Activated CD4-positive, CD25-positive, alpha-beta regulatory T cell treated with anti-CD3 and anti-CD28 coated beads, Interleukin-2, amount 50 U/mL, for 72 hours (primary cell): Measurements from ENCODE around the gene PRR29.
A peak's percentile ranks its signal among the peaks of the same experiment; 100 is the strongest.
"Not testable (repeated sequence)": the region's sequence is repeated elsewhere in the genome, so short reads cannot be mapped to it uniquely, and the experiment has no call there.

ENCODE experiments used
- DNase-seq: peaks from one replicate; pipeline ENCODE4 v3.0.0; 2021

PRR29 gene

DNA sequence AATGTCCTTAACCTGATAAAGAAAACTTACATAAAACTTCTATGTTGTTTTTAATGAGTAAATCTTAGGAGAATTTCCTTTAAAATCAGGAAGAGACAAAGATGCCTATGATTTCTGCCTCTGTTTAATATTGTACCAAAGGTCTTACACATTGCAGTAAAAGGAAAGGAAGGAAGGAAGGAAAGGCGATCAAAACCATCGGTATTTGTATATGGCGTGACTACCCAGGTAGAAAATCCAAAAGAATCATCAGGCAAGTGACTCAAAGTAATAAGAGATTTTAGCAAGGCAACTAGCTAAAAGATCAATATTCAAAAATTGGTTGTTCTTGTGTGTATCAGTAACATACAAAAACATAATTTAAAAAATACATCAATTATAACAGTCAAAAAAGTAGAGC is 18.8 kb downstream of the PRR29 start:
- no peak for DNase-seq

DNA sequence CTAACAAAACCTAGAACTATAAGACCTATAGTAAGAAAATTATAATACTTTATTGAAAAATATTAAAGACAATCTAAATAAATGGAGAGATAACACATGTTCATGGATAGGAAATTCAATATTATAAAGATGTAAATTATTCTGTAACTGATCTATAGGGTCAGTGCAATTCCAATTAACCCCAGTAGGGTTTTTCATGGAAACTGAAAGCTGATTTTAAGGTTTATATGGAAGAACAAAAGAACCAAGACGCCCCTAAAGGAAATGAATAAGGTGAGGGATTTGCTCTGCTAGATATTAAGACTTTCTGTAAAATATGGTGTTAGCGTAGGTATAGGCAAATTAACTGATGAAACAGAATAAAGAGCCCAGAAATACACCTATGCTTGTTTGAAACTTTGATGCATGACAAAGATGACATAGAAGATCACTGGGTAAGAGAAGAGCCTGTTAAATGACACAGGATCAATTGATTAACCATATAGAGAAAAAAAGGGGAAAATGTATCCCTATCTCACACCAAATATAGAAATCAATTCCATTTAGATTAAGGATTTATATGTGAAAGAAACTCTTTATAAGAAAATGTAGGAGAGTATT is 19.3 kb downstream of the PRR29 start:
- DNase-seq, result no peak

DNA sequence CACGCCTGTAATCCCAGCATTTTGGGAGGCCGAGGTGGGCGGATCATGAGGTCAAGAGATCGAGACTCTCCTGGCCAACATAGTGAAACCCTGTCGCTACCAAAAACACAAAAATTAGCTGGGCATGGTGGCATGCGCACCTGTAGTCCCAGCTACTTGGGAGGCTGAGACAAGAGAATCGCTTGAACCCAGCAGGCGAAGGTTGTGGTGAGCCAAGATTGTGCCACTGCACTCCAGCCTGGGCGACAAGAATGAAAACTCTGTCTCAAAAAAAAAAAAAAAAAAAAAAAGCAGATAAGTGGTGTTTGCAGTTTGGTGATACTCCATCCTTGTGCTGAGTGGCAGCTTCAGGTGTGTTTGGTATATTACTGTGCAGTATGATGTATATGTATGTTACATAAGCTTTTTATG is 21.4 kb downstream of the PRR29 start:
- DNase-seq, result not testable (repeated sequence)

DNA sequence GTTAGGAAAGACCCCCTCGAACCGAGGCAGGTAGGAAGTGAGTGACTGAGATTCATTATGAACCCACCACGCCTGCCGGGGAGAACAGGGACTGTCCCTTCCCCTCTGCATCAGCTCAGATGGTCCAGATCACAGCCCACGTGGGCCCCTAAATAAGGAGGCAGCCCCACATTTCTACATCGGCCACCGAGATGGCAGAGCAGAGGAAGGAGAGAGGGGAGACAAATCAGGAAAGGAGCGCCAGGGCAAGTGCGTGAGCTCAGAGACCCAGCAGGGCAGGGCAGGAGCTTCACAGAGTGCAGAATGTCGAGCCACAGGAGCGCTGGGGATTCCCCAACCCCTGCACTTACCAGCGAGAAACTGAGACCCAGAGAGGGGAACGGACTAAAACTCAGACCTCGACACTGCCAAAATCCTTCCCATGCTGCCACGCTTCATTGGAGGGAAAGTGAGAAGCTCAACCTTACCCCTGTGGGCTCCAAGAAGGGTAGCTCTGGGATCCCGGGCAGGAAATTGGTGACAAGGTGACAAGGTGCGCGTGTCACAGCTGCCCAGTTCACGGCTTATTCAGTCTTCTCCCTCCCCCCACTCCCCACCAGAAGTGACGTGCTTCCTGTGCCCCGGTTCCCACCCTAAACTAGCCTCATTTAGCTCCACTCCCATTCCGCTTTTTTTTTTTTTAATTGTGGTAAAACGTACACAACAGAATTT is 22.1 kb downstream of the PRR29 start, which contains the start of gene ICAM2:
Gene ICAM2, minus strand, starts transcription at position 578 of the 711 bp plus-strand sequence. CDS start 13,942 bp downstream, outside the sequence.
- DNase-seq, result peak; percentile 74

DNA sequence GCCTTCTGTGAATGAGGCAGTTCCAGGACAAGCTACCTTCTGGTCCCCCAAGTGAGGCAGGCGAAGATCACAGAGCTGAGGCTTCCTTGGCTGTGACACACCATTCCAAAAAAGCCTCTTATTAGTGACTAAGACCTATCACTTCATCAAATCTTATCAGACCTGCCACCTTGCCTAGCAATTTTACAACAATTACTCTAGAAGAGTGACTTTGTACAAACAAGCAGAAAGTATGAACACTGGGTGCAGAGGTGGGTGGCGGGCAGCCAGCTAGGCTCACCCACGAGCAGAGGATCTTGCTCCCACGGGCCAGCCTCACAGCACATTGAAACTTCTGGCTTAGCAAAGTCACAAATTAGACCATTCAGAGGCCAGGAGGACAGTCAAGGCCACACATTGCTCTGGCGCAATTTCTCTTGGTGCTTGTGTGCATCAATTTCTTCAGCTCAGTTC is 24.5 kb downstream of the PRR29 start:
- DNase-seq, result no peak

DNA sequence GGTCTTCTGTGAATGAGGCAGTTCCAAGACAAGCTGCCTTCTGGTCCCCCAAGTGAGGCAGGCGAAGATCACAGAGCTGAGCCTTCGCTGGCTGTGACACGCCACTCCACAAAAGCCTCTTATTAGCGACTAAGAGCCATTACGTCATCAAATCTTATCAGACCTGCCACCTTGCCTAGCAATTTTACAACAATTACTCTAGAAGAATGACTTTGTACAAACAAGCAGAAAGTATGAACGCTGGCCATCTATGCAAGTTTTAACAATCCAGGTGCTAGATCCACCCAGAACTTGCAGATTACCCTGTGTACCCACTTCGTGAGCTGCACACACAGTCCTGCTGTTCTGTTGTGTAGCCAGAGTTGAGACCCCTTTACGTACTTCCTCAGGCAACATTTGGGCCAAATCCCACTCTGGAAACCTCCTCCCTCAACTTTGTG is 26.1 kb downstream of the PRR29 start:
- no peak for DNase-seq

DNA sequence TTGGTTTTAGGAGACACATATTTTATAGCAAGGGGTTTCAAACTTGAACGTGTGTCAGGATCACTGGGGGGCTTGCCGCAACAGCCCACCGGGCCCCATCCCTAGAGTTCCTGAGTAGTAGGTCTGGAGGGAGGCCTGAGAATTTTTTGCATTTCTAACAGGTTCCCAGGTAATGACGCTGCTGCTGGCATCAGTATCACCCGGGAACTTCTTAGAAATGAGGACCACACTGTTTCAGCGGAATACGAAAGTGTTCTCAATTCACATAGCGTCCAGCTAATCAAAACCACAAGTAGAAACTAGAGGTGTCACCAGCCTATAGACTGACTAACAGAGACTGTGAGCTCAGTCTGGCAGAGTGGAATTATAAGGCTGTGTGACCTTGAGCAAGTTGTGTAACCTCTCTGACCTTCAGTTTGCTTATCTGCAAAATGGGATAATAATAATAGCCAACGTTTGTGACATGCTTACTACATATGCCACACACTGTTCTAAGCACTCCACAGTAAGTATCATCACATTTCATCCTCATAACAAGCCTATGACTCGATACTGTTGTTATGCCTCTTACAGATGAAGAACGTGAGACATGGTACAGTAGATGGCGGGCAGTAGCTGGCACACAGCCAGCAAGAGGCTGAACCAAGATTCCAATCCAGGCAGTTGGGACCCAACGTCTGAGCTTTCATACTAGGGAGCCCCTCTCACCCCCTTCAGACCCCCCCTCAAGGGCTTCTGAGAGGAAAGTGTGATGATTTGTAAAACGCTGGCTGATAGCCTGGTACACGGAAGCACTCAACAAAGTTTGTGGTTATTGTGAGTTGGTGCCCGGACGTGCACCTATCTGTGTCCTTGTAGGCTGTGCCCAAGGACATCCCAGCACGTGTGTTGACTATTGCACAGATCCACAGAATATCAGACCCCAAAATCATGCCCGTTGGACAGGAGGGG is 26.9 kb downstream of the PRR29 start:
- DNase-seq, result peak; percentile 57

DNA sequence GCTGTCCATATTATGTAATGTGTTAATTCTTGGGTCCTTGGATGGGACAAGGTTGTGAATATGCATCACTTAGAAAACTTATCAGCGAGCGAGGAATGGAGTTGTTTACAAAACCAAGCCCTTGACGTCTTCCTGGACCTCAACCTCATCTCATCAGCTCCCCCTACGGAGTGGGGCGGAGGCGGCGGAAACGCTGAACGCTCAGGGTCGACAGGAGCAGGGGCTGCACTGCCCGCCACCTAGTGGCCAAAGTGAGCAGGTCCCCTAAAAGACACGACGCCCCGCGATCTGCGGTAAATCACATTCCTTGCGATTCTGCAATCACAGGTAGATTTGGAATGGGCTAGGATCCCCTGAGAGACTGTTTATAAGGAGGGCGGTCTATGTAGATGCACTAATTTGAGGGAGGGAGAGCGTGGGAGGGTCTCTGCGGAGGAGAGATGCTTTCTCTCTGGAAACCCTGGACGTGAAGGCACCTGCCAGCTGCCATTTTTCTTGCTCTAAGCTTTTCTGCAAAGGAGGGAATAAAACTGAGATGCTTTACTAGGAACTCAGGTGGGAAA is 27.7 kb downstream of the PRR29 start:
- peak; percentile 83 for DNase-seq

DNA sequence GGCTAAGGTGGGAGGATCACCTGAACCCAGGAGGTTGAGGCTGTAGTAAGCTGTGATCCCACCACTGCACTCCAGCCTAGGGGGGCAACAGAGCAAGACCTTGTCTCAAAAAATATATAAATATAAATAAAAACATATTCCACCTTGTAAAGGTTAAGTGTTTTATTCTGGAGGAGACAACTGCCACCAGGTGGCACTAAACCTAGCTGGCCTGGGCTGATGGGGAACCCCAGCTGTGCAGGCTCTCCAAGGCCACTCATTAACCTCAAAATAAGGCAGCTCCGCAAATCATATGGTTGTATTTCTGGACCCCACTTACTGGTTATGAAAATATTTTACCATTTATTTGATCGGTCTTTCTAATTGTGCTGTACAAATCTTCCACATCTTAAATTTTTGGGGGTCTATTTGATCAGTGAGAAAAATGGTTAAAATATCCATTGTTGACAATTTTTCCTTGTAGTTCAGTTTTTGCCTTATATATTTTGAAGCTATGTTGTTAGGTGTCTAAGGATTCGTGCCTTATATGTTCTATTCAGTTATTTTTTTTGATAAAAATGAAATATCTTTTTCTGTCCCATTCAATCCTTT is 30.8 kb downstream of the PRR29 start:
- DNase-seq, result peak; percentile 75

DNA sequence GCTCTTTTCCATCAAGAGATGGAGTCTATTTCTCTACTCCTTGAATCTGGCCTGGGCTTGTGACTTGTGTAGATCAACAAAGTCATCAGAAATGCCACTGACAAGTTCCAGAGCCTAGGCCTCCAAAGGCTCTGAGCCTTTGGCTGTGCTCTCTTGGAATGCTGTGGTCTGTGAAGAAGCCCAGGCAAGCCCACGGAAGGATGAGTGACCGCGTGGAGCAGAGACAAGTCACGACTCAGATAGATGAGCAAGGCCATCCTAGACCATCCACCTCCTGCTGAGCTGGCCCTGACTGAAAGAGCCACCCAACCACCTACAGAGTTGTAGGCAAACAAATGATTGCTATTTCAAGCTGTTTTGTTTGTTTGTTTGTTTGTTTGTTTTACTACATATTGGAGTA is 33.9 kb downstream of the PRR29 start:
- DNase-seq, result no peak

DNA sequence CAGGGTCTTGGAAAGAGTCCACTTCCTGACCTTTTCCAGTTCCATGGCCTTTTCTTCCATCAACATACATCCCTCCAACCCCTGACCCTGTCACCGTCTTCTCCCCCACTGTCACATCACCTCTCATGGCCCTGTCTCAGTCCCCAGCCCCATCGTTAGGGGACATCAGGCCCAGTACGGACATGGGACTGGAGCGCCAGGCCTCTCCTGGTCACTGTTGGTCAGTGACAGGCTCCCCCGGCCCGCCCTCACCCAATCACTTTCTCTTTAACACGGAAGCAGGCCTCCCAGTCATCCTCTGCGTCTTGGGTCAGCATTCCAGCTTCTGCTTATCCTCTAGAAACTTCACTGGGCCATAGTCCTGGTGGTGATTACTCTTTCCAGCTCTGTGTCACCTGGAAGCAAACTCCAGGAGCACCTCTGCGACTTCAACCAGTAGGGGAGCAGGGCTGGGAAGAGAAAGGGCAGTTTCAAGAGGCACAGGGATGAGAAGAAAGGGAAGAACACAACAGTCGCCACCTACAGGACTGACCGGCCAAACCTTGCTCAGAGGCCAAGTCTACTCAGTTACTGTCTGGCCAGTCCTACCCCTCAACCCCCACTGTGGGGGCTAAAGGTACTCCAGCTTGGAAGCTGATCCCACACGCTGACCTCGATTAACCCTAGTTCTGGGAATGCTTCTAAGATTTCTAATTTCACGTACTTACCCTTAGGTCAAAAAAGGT is 38.2 kb downstream of the PRR29 start:
- DNase-seq, result no peak

DNA sequence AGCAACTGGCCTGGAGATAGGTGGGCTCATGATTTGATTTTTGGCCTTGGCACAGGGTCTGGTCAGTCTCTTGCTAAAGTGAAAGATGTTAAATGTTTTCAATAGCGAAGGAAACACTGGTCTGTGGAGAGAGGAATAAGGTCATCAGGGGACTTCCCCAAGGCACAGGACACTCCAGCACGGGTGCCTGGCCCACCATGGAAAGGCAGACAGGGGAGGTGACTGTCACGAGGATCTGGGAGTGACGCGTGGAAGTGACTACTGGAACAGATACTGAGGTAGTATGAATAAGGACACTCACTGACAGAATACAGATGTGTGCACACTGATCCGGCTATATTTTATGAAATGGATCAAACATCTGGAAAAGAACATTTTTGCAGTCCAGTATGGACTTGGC is 39.0 kb downstream of the PRR29 start:
- DNase-seq, result no peak

DNA sequence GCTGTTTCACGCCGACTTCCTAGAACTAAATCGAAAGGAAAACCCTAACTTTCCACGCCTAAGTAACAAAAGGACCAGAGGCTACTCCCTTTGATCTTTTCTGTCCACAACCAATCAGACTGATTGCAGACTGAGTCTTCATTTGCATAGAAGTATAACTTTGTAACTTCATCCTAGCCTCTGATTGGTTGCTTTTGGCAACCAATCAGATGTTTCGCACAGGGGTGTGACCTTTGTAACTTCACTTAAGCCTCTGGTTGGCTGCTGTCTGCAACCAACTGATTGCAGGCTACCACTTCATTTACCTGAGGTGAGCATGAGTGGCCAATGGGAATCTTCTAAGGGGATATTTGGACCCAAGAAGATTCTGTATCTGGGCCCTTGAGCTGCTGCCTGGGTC is 39.7 kb downstream of the PRR29 start:
- DNase-seq, result no peak

DNA sequence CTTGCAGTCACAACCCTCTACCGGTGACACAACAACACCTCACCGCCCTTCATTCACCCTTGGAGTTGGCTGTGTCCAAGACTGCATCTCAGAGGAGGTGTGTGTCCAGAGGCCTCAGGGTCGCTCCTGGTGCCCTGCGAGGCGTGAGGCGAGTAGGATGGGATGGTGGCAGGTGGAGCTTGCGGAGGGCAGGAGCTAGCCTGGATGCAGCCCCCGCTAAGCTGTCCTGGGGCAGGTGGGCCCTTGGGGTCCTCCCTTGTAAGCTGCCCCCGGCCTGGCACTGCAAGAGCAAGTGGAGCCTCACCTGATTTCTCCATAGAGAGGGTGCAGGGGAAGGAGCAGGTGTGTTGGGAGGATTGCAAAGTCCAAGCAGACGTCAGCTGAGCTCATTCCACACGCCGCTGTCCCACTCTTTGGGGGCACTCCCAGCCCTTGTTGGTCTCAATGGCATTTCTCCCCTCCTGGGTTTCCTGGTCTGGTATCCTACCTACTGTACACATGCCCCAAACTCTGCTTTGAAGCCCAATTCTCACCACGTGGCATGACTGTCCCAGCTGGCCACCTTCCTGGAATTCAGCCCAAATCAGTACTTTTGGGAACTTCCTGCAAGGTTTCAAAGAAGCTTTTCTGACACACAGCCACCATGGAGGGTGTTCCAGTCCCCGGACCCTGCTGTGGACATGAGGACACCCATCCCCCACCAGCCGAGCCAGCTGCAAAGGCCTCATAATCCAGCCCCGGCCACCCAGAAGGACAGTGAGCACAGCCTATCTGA is 40.4 kb downstream of the PRR29 start:
- DNase-seq, result no peak

DNA sequence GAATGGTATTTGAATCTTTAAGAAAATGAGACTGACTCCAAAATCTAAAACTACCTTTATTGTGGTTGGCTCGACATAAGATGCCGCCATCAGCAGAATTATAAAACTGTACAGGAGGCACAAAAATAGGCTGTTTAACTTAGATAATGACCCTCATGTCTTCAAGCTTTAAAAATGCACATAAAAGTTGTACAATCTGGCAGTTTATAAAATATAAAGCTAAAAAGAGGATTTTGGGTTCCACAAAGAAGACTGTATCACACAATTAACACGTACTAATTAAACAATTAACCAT is 40.9 kb downstream of the PRR29 start:
- no peak for DNase-seq

DNA sequence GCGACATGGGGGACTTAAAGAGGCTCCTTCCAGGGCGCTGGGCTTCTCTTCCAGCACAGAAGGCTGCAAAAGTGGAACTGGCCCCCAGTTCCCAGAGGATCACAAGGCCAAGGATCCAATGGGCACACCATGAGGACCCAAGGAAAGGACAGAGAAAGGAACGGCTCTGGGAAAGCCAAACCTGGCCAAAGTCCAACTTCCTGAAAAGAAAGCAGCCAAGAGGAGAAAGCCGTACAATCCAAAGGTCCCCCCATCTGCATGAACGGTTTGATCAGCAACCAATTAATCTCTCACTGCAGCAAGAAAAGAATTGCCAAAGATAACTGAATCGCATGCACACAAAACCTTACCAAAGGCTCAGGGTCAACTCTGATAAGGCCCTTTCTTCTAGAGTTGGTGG is 42.1 kb downstream of the PRR29 start:
- DNase-seq, result no peak

DNA sequence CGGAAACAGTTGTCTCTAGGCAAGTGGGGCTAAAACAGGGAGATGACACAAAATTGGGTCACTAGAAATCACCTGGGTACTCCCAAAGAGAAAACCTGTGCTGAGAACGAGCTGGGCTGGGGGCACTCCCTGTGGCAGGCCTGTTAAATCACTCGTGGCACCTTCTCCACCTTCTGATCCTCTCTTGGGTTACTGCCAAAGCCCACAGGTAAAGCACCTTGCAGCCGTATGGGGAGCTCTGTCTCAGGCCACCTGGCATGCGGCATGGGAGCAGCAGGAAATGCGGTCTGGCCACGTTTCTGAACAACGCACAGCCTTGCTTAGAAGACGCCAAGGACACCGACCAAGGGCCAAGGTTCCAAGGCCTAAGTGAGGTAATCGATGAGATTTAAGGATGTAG is 43.8 kb downstream of the PRR29 start:
- no peak for DNase-seq

DNA sequence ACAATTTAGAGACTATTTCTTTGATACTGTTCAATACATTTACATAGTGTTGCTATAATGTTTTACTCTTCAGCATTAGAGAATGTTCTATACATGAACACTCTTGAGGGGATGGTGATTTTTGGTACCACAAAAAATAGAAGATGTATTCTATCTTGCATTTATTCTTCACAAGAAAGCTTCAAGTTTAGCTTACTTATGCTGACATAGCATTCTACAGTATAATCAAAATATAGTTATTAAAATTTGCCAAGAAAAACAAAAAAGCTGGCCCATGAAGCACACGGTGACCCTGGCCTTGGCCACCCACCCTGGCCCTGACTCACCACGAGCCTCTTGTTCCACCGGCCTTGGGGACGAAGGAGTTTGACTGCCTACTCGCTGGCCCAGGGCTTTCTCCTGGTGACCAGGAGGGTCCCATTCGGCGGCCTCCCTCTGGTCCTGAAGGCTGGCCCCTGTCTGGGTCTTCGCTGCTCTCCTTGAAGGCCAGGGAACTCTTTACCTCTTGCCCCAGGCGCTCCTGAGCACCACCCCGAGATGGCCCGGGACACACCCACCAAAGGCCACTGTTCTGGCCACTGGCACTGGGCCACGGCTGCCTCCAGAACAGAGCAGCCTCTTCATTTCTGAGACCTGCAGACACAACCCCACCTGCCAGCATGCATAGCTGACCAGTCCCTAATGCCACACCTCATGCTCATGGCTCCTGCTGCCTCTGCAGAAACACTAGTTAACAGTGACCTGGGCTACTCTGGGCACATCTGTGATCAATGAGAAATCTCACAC is 44.7 kb downstream of the PRR29 start:
- no peak for DNase-seq

DNA sequence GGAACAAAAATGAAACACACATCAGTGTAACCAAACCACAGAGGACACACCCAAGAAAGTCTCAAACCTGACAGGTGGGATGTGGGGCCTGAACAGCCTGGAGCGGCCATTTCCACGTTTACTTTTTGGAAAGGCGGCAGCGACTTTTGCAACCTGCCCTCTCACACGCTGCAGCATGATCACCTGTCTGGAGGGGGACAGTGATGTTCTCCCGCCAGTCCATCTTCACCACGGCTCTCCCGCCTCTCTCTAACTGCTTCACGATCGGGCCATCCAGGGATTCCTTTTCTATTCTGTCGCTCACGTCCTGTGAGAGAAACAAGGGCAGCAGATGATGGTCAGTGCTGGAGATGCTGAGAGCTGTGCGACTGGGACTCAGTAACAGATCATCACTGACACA is 47.0 kb downstream of the PRR29 start:
- no peak for DNase-seq

DNA sequence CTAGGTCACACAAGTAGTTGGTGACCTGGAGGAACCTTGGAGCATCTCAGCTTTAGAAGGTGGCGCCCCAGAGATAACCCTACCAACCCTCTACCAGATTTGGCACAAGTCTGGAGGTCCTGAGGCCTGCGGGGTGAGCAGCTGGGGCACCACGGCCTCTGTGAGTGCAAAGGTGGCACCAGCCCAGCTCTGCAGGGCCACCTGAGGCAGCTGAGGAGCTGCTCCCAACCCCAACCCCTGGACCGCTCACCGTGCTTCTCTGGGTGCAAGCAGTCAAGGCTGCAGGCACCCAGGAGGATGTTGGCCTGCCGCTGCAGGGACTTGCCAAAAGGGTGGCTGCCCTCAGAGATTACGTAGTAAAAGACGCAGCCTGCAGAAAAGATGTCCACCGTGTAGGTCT is 50.7 kb downstream of the PRR29 start:
- DNase-seq, result no peak

DNA sequence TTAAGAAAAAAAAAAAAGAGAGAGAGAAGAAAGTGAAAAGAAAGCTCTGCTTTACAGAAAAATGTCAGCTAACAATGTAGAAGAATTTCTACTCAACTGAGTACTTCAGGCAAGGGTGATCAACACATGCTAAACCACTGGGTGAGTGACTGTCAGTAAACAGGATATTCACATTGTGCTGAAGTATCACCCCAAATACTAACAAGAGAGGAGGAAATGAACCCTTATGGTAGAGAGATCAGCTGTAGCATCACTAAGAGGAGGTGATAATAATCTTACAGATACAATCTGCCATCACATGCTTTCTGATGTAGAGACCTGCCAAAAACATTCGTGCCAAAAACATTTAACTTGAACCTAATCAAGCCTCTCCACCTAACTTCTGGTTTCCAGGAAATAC is 53.0 kb downstream of the PRR29 start:
- DNase-seq, result no peak
